ENCODE measurements around the gene FAM163B.

GRCh38 chr9:133532937-133533668 is 76.1 kb downstream of the FAM163B start:
- TF ChIP-seq RARB (CRISPR knock-in tag; IDR thresholded peaks at IDR 0.05) (no peak), ZFP30 (CRISPR knock-in tag; IDR thresholded peaks at IDR 0.05) (no peak), PATZ1 (CRISPR knock-in tag; IDR thresholded peaks at IDR 0.05; ENCODE audit: borderline replicate concordance) (no peak), GLIS3 (CRISPR knock-in tag; IDR thresholded peaks at IDR 0.05) (no peak), ZC3H10 (CRISPR knock-in tag; IDR thresholded peaks at IDR 0.05) (no peak)
